Lower leg skin (tissue), 4 donors: ENCODE data around the gene CCSER1. TPM values are rescaled to one million over a fixed set of nuclear protein-coding genes. Genes with fewer than 3 reads are reported as not detected.

Source experiments
- DNase-seq, 2 donors: peaks; one replicate each; pipeline ENCODE4 v3.0.0-alpha.2; 2019; ENCODE audit warnings: low spot score in 2 of 2
- H3K4me3 ChIP-seq: fragments of 200-600 bp; sonication (generic); 2 replicates; pipeline ENCODE4 v1.5.1; 2017; ENCODE audit warnings: mild to moderate bottlenecking, low read depth; ENCODE audit not compliant: poor library complexity, severe bottlenecking
- POLR2A ChIP-seq, 2 donors: fragments of 450-650 bp; IDR thresholded peaks; one replicate each; pipeline ENCODE4 v1.6.1; 2016 to 2017; ENCODE audit warnings: antibody characterized with exemption in 2 of 2, mild to moderate bottlenecking in 1 of 2, moderate library complexity in 1 of 2
- WGBS, 2 donors: methylation state at CpG; one replicate each; pipeline ENCODE4 v1.1.5; 2018; 5-methylcytosine and 5-hydroxymethylcytosine counted together
- intact Hi-C: fragments of 100-400 bp; cut with DNase I; formaldehyde crosslinking; loops from one replicate; pipeline ENCODE4 v1.15.0; 2023; ENCODE audit warnings: low total_unique reads
- total RNA-seq, 4 donors: library from RNA; depleted of rRNA; stranded (reverse); fragments of >200 nt; gene quantifications; one replicate each; pipeline ENCODE4 v1.1.0, GENCODE V29; 2016
- TF ChIP-seq, protein P1 (sequence below), 3 donors: fragments of 450-650 bp; IDR thresholded peaks; one replicate each; pipeline ENCODE4 v1.5.1; 2016; ENCODE audit warnings: antibody characterized with exemption in 3 of 3, mild to moderate bottlenecking in 3 of 3, moderate library complexity in 2 of 3

Gene CCSER1
- total RNA-seq, 4 donors from 2014 or later: 6.5 to 12.1 (median 9.9) TPM

DNA sequence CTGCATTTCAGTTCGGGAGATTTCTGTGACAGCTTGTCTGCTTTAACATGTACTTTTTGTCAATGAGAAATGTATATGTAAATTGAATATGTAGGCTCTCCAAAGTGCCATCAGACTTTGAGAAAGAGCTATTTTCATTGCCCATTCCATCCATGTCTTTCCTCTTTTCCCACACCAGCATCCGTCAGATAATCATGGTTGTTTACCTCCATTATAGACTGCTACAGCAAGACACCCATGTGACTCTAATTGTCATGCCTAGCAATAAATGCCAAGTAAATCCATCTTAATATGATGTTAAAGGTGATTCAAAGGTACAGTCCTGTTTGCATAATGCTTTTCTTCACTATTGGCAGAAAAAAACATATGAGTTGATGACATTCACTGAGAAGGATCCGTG is 1157.3 kb downstream of the CCSER1 start:
- WGBS, 2 donors: 85 to 86% methylated on average over 3 of the region's 3 CpGs
- intact Hi-C loops: no loop called here
- no peak for DNase-seq
- TF ChIP-seq, protein P1, sequence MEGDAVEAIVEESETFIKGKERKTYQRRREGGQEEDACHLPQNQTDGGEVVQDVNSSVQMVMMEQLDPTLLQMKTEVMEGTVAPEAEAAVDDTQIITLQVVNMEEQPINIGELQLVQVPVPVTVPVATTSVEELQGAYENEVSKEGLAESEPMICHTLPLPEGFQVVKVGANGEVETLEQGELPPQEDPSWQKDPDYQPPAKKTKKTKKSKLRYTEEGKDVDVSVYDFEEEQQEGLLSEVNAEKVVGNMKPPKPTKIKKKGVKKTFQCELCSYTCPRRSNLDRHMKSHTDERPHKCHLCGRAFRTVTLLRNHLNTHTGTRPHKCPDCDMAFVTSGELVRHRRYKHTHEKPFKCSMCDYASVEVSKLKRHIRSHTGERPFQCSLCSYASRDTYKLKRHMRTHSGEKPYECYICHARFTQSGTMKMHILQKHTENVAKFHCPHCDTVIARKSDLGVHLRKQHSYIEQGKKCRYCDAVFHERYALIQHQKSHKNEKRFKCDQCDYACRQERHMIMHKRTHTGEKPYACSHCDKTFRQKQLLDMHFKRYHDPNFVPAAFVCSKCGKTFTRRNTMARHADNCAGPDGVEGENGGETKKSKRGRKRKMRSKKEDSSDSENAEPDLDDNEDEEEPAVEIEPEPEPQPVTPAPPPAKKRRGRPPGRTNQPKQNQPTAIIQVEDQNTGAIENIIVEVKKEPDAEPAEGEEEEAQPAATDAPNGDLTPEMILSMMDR (IDR thresholded peaks at IDR 0.05): no peak
- TF ChIP-seq POLR2A (IDR thresholded peaks at IDR 0.05): no peak
- no peak overlapping the region for H3K4me3 ChIP-seq

DNA sequence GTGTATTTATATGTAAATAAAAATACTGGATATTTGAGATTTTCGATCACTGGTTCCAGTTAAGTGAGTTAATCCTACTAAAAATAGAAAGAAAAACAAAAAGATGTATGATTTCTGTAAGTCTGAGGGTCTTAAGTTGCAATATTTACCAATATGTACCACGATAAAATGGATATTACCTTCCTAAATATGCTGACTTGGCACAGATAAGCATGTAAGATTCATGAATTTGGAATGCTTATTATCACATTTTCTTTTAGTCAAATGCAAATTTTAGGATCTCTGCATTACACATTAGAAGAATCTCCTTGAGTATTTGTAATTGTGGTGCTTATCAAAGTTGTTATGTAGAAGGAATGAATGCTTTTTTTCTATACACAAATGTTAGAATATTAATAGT is 1158.3 kb downstream of the CCSER1 start:
- 83 to 90% methylated on average over 2 of the region's 2 CpGs for WGBS, 2 donors
- intact Hi-C loops: no loop called here
- TF ChIP-seq, protein P1 (IDR thresholded peaks at IDR 0.05): no peak
- no peak for TF ChIP-seq POLR2A (IDR thresholded peaks at IDR 0.05)
- no peak overlapping the region for H3K4me3 ChIP-seq
- DNase-seq: no peak

DNA sequence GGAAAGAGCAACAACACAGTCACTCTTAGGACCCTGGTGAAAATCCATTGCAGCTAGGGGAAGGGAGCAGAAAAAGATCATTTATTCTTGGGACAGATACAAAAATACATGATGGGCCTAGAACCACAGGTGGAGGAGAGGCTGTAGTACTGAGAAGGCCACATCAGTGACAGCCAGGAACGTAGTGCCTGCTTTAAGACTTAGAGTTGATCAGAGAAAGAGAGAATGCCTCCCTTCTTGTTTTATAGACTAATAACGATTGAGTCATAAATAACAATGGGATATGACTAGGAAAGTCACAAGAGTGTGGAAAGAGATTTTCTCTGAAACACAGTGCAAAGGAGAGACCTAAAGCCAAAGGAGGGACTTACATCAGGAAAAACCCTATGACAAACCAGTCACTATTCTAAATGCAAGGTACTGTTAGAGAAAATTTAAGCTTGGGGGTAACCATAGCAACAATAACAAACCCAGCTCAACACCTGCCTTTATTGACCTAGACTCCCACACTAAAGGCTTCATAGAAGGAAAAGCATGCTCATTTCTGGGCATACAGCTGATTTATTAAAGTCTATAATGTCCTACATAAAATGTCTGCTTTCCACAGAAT is 1161.6 kb downstream of the CCSER1 start:
- WGBS, 2 donors: 70 to 82% methylated on average over 2 of the region's 2 CpGs
- H3K4me3 ChIP-seq: no peak overlapping the region
- TF ChIP-seq POLR2A (IDR thresholded peaks at IDR 0.05): no peak
- TF ChIP-seq, protein P1 (IDR thresholded peaks at IDR 0.05): no peak
- no peak for DNase-seq
- intact Hi-C loops: no loop called here

DNA sequence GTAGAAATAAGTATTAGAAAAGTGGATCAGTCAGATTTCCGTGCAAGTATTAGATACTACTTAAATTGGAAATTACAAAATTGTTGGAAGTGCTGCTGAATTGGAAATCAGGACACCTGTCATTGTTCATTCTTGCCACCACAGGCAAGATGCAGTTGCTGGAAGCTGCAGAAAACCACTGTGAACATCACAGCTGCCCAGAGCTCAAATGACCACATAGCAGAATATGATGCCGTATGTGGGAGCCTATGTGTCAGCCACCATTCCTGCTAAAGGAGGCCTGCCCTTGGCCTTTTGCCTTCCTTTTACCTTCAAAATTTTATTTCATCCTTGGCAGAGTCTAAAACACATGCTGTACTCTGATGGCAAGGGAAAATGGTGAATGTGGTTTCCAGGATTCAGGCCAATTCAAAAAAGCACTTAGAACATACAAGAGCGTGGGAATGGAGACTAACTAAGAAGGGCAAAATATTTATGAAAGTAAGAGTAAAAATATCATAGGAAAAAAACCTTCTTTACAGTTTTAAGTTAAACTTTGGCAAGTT is 1171.0 kb downstream of the CCSER1 start:
- DNase-seq: no peak
- 88 to 89% methylated on average over 3 of the region's 3 CpGs for WGBS, 2 donors
- H3K4me3 ChIP-seq: no peak overlapping the region
- intact Hi-C loops: no loop called here
- TF ChIP-seq POLR2A (IDR thresholded peaks at IDR 0.05): no peak
- TF ChIP-seq, protein P1 (IDR thresholded peaks at IDR 0.05): no peak

DNA sequence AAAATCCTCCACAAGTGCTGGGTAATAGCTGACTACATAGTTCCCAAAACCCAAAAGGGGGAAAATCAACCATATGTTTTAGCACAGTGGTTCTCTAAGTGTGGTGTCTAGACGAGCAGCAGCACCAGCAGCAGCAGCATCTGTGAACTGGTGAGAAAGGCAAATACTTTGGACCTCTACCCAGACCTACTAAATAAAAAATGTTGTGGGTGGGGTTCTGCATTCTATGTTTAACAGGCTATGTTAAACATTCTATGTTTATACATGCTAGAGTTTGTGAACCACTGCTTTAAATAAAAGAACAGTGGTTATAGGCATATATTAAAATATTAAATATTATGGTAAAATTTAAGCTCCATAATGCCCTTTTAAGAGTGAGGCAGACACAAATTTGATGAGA is 1171.6 kb downstream of the CCSER1 start:
- WGBS, 2 donors: 23 to 44% methylated on average over 1 of the region's 1 CpG

More for the DNA sequence above, 1171.6 kb downstream of the CCSER1 start:
- no peak for DNase-seq
- intact Hi-C loops: no loop called here
- H3K4me3 ChIP-seq: no peak overlapping the region
- TF ChIP-seq, protein P1 (IDR thresholded peaks at IDR 0.05): no peak
